MM.1S (cell line): ENCODE measurements around the gene NEGR1.

Experiments
- CTCF ChIP-seq: fragments of 300-600 bp; sonication (generic); IDR thresholded peaks from 2 replicates; pipeline ENCODE4 v1.5.1; 2016; ENCODE audit warnings: antibody characterized with exemption, low read length, mixed read lengths
- EZH2 ChIP-seq: fragments of 300-600 bp; sonication (generic); optimal IDR thresholded peaks from 2 replicates; pipeline ENCODE3; 2017; ENCODE audit warnings: low read depth, mild to moderate bottlenecking, antibody characterized with exemption, low read length, mixed read lengths
- EZH2phosphoT487 ChIP-seq: fragments of 300-600 bp; sonication (generic); IDR thresholded peaks from 2 replicates; pipeline ENCODE4 v1.6.1; 2018; ENCODE audit warnings: antibody characterized with exemption, low read length

GRCh38 chr1:71804140-71804539 is 478.2 kb downstream of the NEGR1 start:
- no peak for TF ChIP-seq CTCF
- TF ChIP-seq EZH2phosphoT487, result no peak
- TF ChIP-seq EZH2, result no peak
